Measurements from ENCODE around the gene XIRP1.
A peak's percentile ranks its signal among the peaks of the same experiment; 100 is the strongest.

XIRP1 gene

GRCh38 chr3:39208463-39209055 is 16.2 kb upstream of the XIRP1 start:
- DNase-seq (ENCODE audit: low read depth) = peak; percentile 20

- no peak for DNase-seq (ENCODE audit: low read depth)
Observed at GRCh38 chr3:39207361-39208186, 15.2 kb upstream of the XIRP1 start.

DNA sequence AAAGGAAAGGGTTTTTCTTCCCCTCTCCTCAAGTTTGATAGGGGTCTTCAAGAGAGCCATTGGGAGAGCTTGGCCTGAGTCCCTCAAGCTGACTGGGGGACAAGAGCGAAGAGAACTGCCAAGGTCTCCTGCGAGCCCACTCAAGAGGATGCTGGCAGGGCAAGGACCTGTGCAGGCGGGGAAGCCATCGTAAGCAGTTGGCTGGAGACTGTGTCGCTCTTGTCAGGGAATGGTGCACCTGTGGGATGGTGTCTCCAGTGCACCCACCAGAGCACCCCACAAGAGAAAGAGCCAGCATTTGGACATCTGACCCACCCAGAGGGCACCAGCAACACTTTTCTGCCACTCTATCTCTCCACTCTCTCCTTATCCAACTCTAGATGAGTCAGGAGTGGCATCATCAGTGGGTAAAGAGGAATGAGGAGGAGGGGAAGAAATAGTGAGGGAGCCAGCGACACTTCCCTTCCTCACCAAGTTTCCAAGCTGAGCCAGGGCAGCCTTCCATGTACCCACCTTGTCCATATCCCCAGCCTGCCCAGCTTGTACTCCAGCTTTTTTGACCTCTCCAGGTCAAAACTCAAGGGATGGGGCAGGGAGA is 13.6 kb upstream of the XIRP1 start:
- no peak for DNase-seq (ENCODE audit: low read depth)

GRCh38 chr3:39205131-39205530 is 12.7 kb upstream of the XIRP1 start:
- DNase-seq (ENCODE audit: low read depth) = no peak

DNA sequence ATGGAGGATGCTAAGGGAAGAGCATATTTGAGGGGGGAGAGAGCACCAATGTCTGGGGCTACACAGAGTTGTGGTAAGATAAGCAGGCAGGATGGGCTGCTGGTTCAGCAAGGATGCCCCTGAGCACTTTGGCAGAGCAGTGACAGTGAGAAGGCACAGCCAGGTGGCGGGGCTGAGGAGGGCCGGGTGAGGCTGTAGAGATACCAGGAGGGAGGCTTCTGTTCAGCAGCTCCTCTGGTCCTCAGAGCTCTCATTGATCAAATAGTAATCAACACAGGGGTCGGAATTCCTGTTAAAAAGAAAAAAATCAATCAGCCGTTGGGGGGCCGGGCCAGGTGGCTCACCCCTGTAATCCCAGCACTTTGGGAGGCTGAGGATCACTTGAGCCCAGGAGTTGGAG is 11.5 kb upstream of the XIRP1 start:
- DNase-seq (ENCODE audit: low read depth) = no peak

GRCh38 chr3:39203402-39203801 is 11.0 kb upstream of the XIRP1 start:
- DNase-seq (ENCODE audit: low read depth) = no peak

DNA sequence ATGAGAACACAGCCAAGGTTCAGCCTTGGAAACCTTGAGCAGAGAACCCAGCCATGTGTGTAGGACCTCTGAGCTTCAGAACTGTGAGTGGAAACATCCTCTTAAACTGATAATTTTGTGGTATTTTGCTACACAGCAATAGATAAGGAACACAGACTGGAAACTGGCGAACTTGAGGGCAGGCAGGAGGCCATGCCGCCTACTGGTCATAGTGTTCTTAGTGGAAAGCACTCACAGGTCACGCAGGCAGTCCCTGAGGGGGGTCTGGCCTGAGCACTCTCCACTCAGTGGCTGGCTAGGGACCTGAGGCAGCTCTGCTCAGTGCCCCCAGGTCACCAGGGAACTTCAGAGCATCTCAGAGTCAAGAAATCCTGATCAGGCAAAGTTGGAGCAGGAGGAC is 9.7 kb upstream of the XIRP1 start:
- no peak for DNase-seq (ENCODE audit: low read depth)

DNA sequence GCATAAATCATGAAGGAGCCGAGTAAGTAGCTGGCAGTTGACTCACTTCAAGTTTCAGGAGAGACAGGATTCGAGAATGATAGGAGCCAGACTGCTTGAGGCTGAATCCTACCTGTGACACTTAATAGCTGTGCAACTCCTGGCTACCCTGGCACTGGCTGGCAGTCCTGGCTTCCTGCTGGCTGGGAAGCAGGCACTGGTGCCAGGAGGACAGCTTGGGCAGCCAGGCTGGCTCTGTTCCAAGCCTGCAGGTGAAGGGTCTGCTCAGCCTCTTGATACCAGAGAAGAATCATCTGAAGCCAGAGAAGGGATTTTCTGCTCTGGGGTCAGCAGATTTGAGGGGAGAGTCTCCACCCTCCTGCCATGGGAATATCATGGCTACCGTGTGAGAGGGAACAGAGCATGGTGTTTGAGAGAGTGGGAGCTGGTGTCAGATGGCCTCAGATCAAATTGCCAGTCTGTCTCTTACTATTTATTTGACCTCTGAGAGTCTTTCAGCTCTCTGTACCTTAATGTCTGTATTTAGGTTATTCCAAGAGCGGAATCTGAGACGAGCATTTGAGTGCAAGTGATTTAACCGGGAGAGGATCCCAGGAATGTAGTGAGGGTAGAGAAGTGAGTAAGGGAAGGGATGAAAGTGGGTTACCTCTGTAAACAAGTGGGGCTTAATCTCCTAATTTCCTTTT is 4.4 kb upstream of the XIRP1 start:
- DNase-seq (ENCODE audit: low read depth) = no peak

DNA sequence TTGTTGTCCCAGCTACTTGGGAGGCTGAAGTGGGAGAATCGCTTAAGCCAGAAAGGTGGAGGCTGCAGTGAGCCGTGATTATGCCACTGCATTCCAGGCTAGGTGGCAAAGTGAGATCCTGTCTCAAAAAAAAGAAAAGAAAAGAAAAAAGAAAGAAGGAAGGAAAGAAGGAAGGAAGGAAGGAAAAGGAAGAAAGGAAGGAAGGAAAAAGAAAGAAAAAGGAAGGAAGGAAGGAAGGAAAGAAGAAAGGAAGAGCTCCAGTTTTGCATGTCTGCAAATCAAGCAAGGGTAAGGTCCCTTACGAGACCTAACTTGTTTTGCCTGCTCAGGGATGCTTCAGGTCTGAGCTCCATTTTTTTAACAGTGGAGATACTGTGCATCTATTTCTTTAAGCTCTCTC is 3.6 kb upstream of the XIRP1 start:
- DNase-seq (ENCODE audit: low read depth) = no peak

- DNase-seq (ENCODE audit: low read depth) = no peak
Observed at GRCh38 chr3:39193391-39193790, 996 bp upstream of the XIRP1 start.

DNA sequence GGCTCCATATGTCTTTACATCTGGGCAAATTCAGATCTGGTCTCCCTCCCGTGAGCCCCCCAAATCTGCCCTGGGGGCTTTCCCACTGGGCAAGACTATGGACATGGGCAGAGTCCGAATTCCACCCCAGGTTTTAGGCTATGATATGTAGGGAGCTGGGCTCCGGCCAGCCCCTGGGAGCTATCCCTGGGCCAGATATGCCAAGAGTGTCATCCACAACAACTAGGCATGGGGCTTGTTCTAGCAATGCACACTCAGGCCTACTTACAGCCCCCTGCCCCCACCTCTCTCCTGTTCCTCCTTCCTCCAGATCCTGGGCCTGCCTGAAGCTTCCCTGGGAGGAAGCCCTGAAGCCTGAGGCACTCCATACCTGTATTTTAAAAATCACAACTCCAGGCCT is 622 bp downstream of the XIRP1 start:
- no peak for DNase-seq (ENCODE audit: low read depth)

DNA sequence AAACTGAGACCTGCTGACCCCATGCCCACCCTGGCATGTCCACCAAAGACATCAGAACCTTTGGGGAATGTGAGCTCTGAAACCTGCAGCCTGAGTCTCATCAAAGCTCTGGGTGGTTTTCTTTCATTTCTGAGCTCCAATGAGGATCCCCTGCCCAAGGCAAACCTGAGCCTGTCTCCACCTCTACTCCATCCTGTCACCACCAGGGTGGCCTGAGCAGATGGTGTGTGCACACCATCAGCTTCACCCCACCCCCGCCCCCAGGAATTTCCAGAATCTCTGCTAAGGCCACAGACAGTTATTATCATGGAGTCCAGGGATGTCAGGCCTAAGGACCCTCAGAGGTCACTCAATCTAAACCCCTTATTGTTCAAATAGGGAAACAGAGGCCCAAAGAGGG is 1.3 kb downstream of the XIRP1 start:
- DNase-seq (ENCODE audit: low read depth) = no peak

- no peak for DNase-seq (ENCODE audit: low read depth)
Observed at GRCh38 chr3:39190281-39191025, 1.9 kb downstream of the XIRP1 start.

- DNase-seq (ENCODE audit: low read depth) = no peak
Observed at GRCh38 chr3:39189959-39190269, 2.5 kb downstream of the XIRP1 start.

- DNase-seq (ENCODE audit: low read depth) = no peak
Observed at GRCh38 chr3:39189150-39189958, 3.0 kb downstream of the XIRP1 start.

- no peak for DNase-seq (ENCODE audit: low read depth)
Observed at GRCh38 chr3:39188271-39189149, 3.9 kb downstream of the XIRP1 start.

- DNase-seq (ENCODE audit: low read depth) = no peak
Observed at GRCh38 chr3:39187372-39188155, 4.8 kb downstream of the XIRP1 start.

DNA sequence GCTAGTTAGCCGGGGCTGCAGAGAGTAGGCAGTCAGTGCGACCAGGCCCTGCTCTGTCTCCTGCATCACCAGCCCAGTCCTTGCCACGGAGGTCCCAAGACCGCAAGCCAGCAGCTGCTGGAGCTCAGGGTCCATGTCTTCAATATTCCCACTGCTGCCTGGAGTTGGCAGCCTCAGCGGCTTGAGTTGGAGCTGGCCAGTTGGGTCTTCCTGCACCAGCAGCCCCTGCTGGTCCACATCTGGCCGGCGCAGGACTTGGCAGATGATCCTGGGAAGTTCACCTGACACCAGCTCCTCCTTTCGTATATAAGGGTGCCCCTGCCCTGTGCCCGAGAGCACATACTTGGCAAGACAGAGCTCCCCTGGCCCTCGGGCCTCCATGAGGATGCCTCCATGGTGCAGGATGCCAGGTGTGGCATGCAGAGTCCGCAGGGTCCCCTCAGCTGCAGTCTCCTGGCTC is 5.7 kb downstream of the XIRP1 start:
- DNase-seq (ENCODE audit: low read depth) = no peak

- no peak for DNase-seq (ENCODE audit: low read depth)
Observed at GRCh38 chr3:39185959-39186691, 6.3 kb downstream of the XIRP1 start.

All from HS-5 (cell line).